Measurements from ENCODE around the gene ZNF428.
"Not testable (repeated sequence)": the region's sequence is repeated elsewhere in the genome, so short reads cannot be mapped to it uniquely, and the experiment has no call there.

The ZNF428 gene

GRCh38 chr19:43639519-43640423, 20.3 kb upstream of the ZNF428 start, which contains the start of gene CADM4:
Gene CADM4, minus strand, starts transcription at chr19:43639850. Its CDS starts 60 bp downstream, at chr19:43639790.
- DNase-seq (ENCODE audit: low spot score) = no peak

GRCh38 chr19:43638995-43639518, 19.6 kb upstream of the ZNF428 start:
- no peak for DNase-seq (ENCODE audit: low spot score)

GRCh38 chr19:43638214-43638994, 19.0 kb upstream of the ZNF428 start:
- peak; percentile 34 for DNase-seq (ENCODE audit: low spot score)

- peak; percentile 84 for DNase-seq (ENCODE audit: low spot score)
Observed at GRCh38 chr19:43636121-43636683, 16.8 kb upstream of the ZNF428 start.

- DNase-seq (ENCODE audit: low spot score) = not testable (repeated sequence)
Observed at GRCh38 chr19:43635561-43635940, 16.1 kb upstream of the ZNF428 start.

GRCh38 chr19:43634872-43635560, 15.6 kb upstream of the ZNF428 start:
- peak; percentile 77 for DNase-seq (ENCODE audit: low spot score)

- DNase-seq (ENCODE audit: low spot score) = peak; percentile 60
Observed at GRCh38 chr19:43634506-43634871, 15.1 kb upstream of the ZNF428 start.

GRCh38 chr19:43634068-43634467, 14.6 kb upstream of the ZNF428 start:
- no peak for DNase-seq (ENCODE audit: low spot score)

- DNase-seq (ENCODE audit: low spot score) = no peak
Observed at GRCh38 chr19:43633520-43633919, 14.1 kb upstream of the ZNF428 start.

- no peak for DNase-seq (ENCODE audit: low spot score)
Observed at GRCh38 chr19:43631491-43631890, 12.1 kb upstream of the ZNF428 start.

- no peak for DNase-seq (ENCODE audit: low spot score)
Observed at GRCh38 chr19:43628646-43629326, 9.4 kb upstream of the ZNF428 start.

- no peak for DNase-seq (ENCODE audit: low spot score)
Observed at GRCh38 chr19:43626838-43627237, 7.4 kb upstream of the ZNF428 start.

GRCh38 chr19:43625918-43626579, 6.6 kb upstream of the ZNF428 start:
- no peak for DNase-seq (ENCODE audit: low spot score)

- no peak for DNase-seq (ENCODE audit: low spot score)
Observed at GRCh38 chr19:43624933-43625332, 5.5 kb upstream of the ZNF428 start.

GRCh38 chr19:43623889-43624670, 4.7 kb upstream of the ZNF428 start:
- no peak for DNase-seq (ENCODE audit: low spot score)

GRCh38 chr19:43622956-43623355, 3.5 kb upstream of the ZNF428 start:
- DNase-seq (ENCODE audit: low spot score) = no peak

GRCh38 chr19:43622070-43622469, 2.6 kb upstream of the ZNF428 start:
- no peak for DNase-seq (ENCODE audit: low spot score)

- no peak for DNase-seq (ENCODE audit: low spot score)
Observed at GRCh38 chr19:43620061-43621001, 902 bp upstream of the ZNF428 start.

GRCh38 chr19:43618921-43619261, 538 bp downstream of the ZNF428 start:
- peak; percentile 59 for DNase-seq (ENCODE audit: low spot score)
